HepG2 (cell line): ENCODE data around the gene CDYL2. TPM values are rescaled to one million over a fixed set of nuclear protein-coding genes. Genes with fewer than 3 reads are reported as not detected.

ENCODE experiments used
- ATAC-seq: fragments of 200-7000 bp; cut with Tn5 transposase; 3 replicates; pipeline ENCODE4 v1.9.1; 2020; ENCODE audit warnings: mild to moderate bottlenecking, moderate library complexity
- BruUV-seq: library from RNA; stranded (reverse); fragments of 400-500 nt; replicated peaks from 2 replicates; lab custom pipeline; 2021; lab: Mats Ljungman, UMichigan
- CTCF ChIA-PET: fragments of 300-600 bp; formaldehyde crosslinking; extraction: SDS; loops from one replicate; lab custom pipeline; 2021; ENCODE audit warnings: low total read pairs, inconsistent platforms, low intra/inter-chr PET ratio; lab: Yijun Ruan, JAX
- POLR2A ChIA-PET: fragments of 350-600 bp; sonication (Branson Sonifier 250); formaldehyde crosslinking; loops from one replicate; lab custom pipeline; 2020; ENCODE audit warnings: antibody characterized with exemption, inconsistent platforms; lab: Yijun Ruan, JAX
- DNase-seq: peaks from one replicate; pipeline ENCODE4 v3.0.0-alpha.2; 2015; ENCODE audit warnings: low spot score
- FAIRE-seq: peaks from 3 replicates; lab custom pipeline; 2011; peaks lifted over from hg19 to GRCh38; lab: Jason Lieb, UNC
- H2AFZ ChIP-seq: one replicate; pipeline ENCODE4 v1.6.1; 2011; ENCODE audit warnings: low read length, inconsistent platforms
- H3K27ac ChIP-seq: fragments of 300-600 bp; 3 replicates; pipeline ENCODE4 v1.8.0; 2011; ENCODE audit warnings: mixed run types, mild to moderate bottlenecking, mixed read lengths, low read length, inconsistent platforms; ENCODE audit not compliant: insufficient read depth; ENCODE audit errors: extremely low read length
- H3K27me3 ChIP-seq, 2 experiments: fragments of 200-600 bp in 1 of 2; 2 replicates in 1 of 2; 3 replicates in 1 of 2; pipeline versions ENCODE4 v1.6.0 to v1.8.0; 2011; ENCODE audit warnings: low read length in 2 of 2, mild to moderate bottlenecking in 2 of 2, moderate library complexity in 2 of 2, inconsistent platforms in 1 of 2; ENCODE audit not compliant: insufficient read depth in 2 of 2, control insufficient read depth in 1 of 2
- H3K36me3 ChIP-seq, 2 experiments: fragments of 200-600 bp in 1 of 2; replicated peaks in 1 of 2; 2 replicates in 1 of 2; 3 replicates in 1 of 2; pipeline versions ENCODE4 v1.5.1 to v1.8.0; 2011; ENCODE audit warnings: low read length in 2 of 2, inconsistent platforms in 1 of 2; ENCODE audit not compliant: insufficient read depth in 2 of 2, control insufficient read depth in 1 of 2
- H3K4me1 ChIP-seq: 2 replicates; pipeline ENCODE4 v1.5.1; 2012; ENCODE audit warnings: low read length, inconsistent platforms; ENCODE audit not compliant: insufficient read depth
- H3K4me2 ChIP-seq: 2 replicates; pipeline ENCODE4 v1.6.0; 2011; ENCODE audit warnings: low read depth, low read length, inconsistent platforms
- H3K4me3 ChIP-seq, 3 experiments: fragments of 200-600 bp in 1 of 3; sonication (generic), shearing (Covaris generic) in 1 of 3; replicated peaks in 1 of 3; 2 replicates each; pipeline ENCODE4 v1.5.1; 2011 to 2016; ENCODE audit warnings: low read length in 3 of 3, inconsistent platforms in 2 of 3, low read depth in 2 of 3, mild to moderate bottlenecking in 2 of 3, control low read depth in 1 of 3, mixed read lengths in 1 of 3; ENCODE audit not compliant: insufficient read depth in 1 of 3
- H3K79me2 ChIP-seq: one replicate; pipeline ENCODE4 v1.6.1; 2011; ENCODE audit warnings: low read length, inconsistent platforms; ENCODE audit not compliant: insufficient read depth
- H3K9ac ChIP-seq: 2 replicates; pipeline ENCODE4 v1.6.0; 2011; ENCODE audit warnings: mild to moderate bottlenecking, low read depth, low read length, inconsistent platforms; ENCODE audit not compliant: insufficient read depth
- H3K9me3 ChIP-seq: 2 replicates; pipeline ENCODE4 v1.5.1; 2012; ENCODE audit warnings: mild to moderate bottlenecking, low read length
- H4K20me1 ChIP-seq: 2 replicates; pipeline ENCODE4 v1.6.0; 2011; ENCODE audit warnings: inconsistent platforms, mild to moderate bottlenecking, low read length, moderate library complexity; ENCODE audit not compliant: insufficient read depth
- CAMTA2 ChIP-seq: sonication (generic); formaldehyde crosslinking; IDR thresholded peaks from 2 replicates; pipeline ENCODE4 v1.4.0; 2020; ENCODE audit warnings: mild to moderate bottlenecking, missing genetic modification reagents, borderline replicate concordance
- SNAPC2 ChIP-seq: sonication (generic); formaldehyde crosslinking; IDR thresholded peaks from 2 replicates; pipeline ENCODE4 v1.8.1; 2022; ENCODE audit warnings: mild to moderate bottlenecking, missing genetic modification reagents
- ZFX ChIP-seq: sonication (generic); formaldehyde crosslinking; IDR thresholded peaks from 2 replicates; pipeline ENCODE4 v1.4.0; 2020; ENCODE audit warnings: mild to moderate bottlenecking, low read depth, missing genetic modification reagents, moderate library complexity
- ZMAT3 ChIP-seq: sonication (generic); formaldehyde crosslinking; conservative IDR thresholded peaks from 2 replicates; pipeline ENCODE4 v1.7.0; 2021; ENCODE audit warnings: missing genetic modification reagents
- ZNF205 ChIP-seq: IDR thresholded peaks from 2 replicates; pipeline ENCODE4 v1.6.1; 2018; ENCODE audit warnings: missing biosample characterization, missing genetic modification reagents
- ZNF343 ChIP-seq: sonication (generic); formaldehyde crosslinking; IDR thresholded peaks from 2 replicates; pipeline ENCODE4 v1.4.0; 2020; ENCODE audit warnings: mild to moderate bottlenecking, missing genetic modification reagents
- WGBS: methylation state at CpG from one replicate; pipeline ENCODE4 v1.1.6; 2017; ENCODE audit warnings: low lambda C conversion rate; 5-methylcytosine and 5-hydroxymethylcytosine counted together
- in situ Hi-C: cut with HindIII; loops from 2 replicates; pipeline ENCODE4 v1.10.0; 2017; ENCODE audit warnings: low pct_unique_long_range_greater_than_20kb; ENCODE audit not compliant: extremely low pct_ligation_motif_present
- intact Hi-C: fragments of 100-400 bp; cut with micrococcal nuclease; formaldehyde crosslinking; loops from one replicate; pipeline ENCODE4 v1.10.0; 2022; ENCODE audit not compliant: unreplicated experiment
- polyA plus RNA-seq, 8 experiments: library from polyadenylated mRNA; depleted of rRNA in 3 of 8; stranded (reverse) in 7 of 8; unstranded in 1 of 8; fragments of >200 nt; fragmentation: Illumina TruSeq in 4 of 8; extraction: Trizol in 4 of 8; gene quantifications; 2 replicates each; pipeline versions ENCODE4 v1.2.1 to v1.2.3, GENCODE V29; 2011 to 2016; ENCODE audit warnings: low read depth in 4 of 8, missing spikeins in 1 of 8, mixed read lengths in 1 of 8; ENCODE audit not compliant: insufficient read depth in 1 of 8
- total RNA-seq, 5 experiments: library from RNA; depleted of rRNA; stranded (reverse); fragments of >200 nt; fragmentation: Illumina TruSeq; extraction: Trizol; gene quantifications; 2 replicates each; pipeline ENCODE4 v1.2.3, GENCODE V29; 2016; ENCODE audit warnings: low read depth in 1 of 5
- TF ChIP-seq, protein P1 (sequence below): sonication (generic); formaldehyde crosslinking; IDR thresholded peaks from 2 replicates; pipeline ENCODE4 v1.4.0; 2020; ENCODE audit warnings: missing genetic modification reagents, borderline replicate concordance
- TF ChIP-seq, protein P2 (sequence below), 2 experiments: fragments of 450-650 bp in 1 of 2; sonication (generic) in 1 of 2; formaldehyde crosslinking; IDR thresholded peaks; 2 replicates each; pipeline versions ENCODE4 v1.5.0 to v1.8.0; 2020 to 2022; ENCODE audit warnings: mild to moderate bottlenecking in 1 of 2, missing genetic modification reagents in 1 of 2
- TF ChIP-seq, protein P3 (sequence below): sonication (generic); IDR thresholded peaks from 2 replicates; pipeline ENCODE4 v1.6.1; 2016; ENCODE audit warnings: low read depth, borderline replicate concordance
- TF ChIP-seq, protein P4 (sequence below): sonication (generic); formaldehyde crosslinking; IDR thresholded peaks from 2 replicates; pipeline ENCODE4 v1.9.0; 2021; ENCODE audit warnings: mild to moderate bottlenecking, missing genetic modification reagents

Gene CDYL2
- total and polyA plus RNA-seq, 2 of the 13 experiments (the other 11 are each of a cell fraction or from before 2014, with no cell fraction given), result 0.07 to 0.35 TPM

GRCh38 chr16:80681436-80681835, 123.0 kb downstream of the CDYL2 start (continued):
- TF ChIP-seq, protein P1, sequence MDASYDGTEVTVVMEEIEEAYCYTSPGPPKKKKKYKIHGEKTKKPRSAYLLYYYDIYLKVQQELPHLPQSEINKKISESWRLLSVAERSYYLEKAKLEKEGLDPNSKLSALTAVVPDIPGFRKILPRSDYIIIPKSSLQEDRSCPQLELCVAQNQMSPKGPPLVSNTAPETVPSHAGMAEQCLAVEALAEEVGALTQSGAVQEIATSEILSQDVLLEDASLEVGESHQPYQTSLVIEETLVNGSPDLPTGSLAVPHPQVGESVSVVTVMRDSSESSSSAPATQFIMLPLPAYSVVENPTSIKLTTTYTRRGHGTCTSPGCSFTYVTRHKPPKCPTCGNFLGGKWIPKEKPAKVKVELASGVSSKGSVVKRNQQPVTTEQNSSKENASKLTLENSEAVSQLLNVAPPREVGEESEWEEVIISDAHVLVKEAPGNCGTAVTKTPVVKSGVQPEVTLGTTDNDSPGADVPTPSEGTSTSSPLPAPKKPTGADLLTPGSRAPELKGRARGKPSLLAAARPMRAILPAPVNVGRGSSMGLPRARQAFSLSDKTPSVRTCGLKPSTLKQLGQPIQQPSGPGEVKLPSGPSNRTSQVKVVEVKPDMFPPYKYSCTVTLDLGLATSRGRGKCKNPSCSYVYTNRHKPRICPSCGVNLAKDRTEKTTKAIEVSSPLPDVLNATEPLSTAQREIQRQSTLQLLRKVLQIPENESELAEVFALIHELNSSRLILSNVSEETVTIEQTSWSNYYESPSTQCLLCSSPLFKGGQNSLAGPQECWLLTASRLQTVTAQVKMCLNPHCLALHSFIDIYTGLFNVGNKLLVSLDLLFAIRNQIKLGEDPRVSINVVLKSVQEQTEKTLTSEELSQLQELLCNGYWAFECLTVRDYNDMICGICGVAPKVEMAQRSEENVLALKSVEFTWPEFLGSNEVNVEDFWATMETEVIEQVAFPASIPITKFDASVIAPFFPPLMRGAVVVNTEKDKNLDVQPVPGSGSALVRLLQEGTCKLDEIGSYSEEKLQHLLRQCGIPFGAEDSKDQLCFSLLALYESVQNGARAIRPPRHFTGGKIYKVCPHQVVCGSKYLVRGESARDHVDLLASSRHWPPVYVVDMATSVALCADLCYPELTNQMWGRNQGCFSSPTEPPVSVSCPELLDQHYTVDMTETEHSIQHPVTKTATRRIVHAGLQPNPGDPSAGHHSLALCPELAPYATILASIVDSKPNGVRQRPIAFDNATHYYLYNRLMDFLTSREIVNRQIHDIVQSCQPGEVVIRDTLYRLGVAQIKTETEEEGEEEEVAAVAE (CRISPR knock-in tag), result no peak
- TF ChIP-seq CAMTA2 (CRISPR knock-in tag) (no peak), ZNF205 (CRISPR knock-in tag) (no peak), ZNF343 (no peak)
- TF ChIP-seq, protein P2, sequence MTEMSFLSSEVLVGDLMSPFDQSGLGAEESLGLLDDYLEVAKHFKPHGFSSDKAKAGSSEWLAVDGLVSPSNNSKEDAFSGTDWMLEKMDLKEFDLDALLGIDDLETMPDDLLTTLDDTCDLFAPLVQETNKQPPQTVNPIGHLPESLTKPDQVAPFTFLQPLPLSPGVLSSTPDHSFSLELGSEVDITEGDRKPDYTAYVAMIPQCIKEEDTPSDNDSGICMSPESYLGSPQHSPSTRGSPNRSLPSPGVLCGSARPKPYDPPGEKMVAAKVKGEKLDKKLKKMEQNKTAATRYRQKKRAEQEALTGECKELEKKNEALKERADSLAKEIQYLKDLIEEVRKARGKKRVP (CRISPR knock-in tag; IDR thresholded peaks at IDR 0.05), result no peak
- TF ChIP-seq, protein P3, sequence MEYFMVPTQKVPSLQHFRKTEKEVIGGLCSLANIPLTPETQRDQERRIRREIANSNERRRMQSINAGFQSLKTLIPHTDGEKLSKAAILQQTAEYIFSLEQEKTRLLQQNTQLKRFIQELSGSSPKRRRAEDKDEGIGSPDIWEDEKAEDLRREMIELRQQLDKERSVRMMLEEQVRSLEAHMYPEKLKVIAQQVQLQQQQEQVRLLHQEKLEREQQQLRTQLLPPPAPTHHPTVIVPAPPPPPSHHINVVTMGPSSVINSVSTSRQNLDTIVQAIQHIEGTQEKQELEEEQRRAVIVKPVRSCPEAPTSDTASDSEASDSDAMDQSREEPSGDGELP, result no peak

- Histone ChIP-seq H2AFZ (no peak overlapping the region), H3K27ac (no peak overlapping the region), H3K9ac (no peak overlapping the region), H3K79me2 (no peaks in the 10 kb centered on the region), H3K4me1 (no peaks in the 10 kb centered on the region), H3K9me3 (no peaks in the 10 kb centered on the region), H4K20me1 (no peaks in the 10 kb centered on the region), H3K27me3 (peaks cover 2 to 12% of the 10 kb centered on the region in 2 experiments; a peak in 3 of 5 replicates), H3K36me3 (no peaks in the 10 kb centered on the region), H3K4me3 (no peak overlapping the region), H3K4me2 (no peak overlapping the region)
- FAIRE-seq, result no peak
- in situ Hi-C loops (no loop called here), intact Hi-C loops (no loop called here)
- ChIA-PET CTCF (no interaction called here), POLR2A (no interaction called here)
- no peak for ATAC-seq
- BruUV-seq, result no TSS peak
- DNase-seq, result no peak
- 40% methylated on average over 6 of the region's 6 CpGs for WGBS
- TF ChIP-seq ZFX (CRISPR knock-in tag), result no peak
- no peak for TF ChIP-seq SNAPC2
- TF ChIP-seq, protein P4, sequence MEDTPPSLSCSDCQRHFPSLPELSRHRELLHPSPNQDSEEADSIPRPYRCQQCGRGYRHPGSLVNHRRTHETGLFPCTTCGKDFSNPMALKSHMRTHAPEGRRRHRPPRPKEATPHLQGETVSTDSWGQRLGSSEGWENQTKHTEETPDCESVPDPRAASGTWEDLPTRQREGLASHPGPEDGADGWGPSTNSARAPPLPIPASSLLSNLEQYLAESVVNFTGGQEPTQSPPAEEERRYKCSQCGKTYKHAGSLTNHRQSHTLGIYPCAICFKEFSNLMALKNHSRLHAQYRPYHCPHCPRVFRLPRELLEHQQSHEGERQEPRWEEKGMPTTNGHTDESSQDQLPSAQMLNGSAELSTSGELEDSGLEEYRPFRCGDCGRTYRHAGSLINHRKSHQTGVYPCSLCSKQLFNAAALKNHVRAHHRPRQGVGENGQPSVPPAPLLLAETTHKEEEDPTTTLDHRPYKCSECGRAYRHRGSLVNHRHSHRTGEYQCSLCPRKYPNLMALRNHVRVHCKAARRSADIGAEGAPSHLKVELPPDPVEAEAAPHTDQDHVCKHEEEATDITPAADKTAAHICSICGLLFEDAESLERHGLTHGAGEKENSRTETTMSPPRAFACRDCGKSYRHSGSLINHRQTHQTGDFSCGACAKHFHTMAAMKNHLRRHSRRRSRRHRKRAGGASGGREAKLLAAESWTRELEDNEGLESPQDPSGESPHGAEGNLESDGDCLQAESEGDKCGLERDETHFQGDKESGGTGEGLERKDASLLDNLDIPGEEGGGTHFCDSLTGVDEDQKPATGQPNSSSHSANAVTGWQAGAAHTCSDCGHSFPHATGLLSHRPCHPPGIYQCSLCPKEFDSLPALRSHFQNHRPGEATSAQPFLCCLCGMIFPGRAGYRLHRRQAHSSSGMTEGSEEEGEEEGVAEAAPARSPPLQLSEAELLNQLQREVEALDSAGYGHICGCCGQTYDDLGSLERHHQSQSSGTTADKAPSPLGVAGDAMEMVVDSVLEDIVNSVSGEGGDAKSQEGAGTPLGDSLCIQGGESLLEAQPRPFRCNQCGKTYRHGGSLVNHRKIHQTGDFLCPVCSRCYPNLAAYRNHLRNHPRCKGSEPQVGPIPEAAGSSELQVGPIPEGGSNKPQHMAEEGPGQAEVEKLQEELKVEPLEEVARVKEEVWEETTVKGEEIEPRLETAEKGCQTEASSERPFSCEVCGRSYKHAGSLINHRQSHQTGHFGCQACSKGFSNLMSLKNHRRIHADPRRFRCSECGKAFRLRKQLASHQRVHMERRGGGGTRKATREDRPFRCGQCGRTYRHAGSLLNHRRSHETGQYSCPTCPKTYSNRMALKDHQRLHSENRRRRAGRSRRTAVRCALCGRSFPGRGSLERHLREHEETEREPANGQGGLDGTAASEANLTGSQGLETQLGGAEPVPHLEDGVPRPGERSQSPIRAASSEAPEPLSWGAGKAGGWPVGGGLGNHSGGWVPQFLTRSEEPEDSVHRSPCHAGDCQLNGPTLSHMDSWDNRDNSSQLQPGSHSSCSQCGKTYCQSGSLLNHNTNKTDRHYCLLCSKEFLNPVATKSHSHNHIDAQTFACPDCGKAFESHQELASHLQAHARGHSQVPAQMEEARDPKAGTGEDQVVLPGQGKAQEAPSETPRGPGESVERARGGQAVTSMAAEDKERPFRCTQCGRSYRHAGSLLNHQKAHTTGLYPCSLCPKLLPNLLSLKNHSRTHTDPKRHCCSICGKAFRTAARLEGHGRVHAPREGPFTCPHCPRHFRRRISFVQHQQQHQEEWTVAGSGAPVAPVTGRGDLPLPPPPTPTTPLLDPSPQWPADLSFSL (CRISPR knock-in tag), result no peak
- TF ChIP-seq ZMAT3 (CRISPR knock-in tag), result no peak
These were observed 123.6 kb downstream of the CDYL2 start for GRCh38 chr16:80680839-80681238.
